Hematopoietic multipotent progenitor cell (in vitro differentiated cells): Measurements from ENCODE around the gene HOXC10. TPM values are rescaled to one million over a fixed set of nuclear protein-coding genes. Genes with fewer than 3 reads are reported as not detected.
A peak's percentile ranks its signal among the peaks of the same experiment; 100 is the strongest.

Experiments used
- DNase-seq, 3 donors: peaks; one replicate each; pipeline ENCODE4 v3.0.0-alpha.2; 2011 to 2015; ENCODE audit warnings: low read depth in 2 of 3, low spot score in 2 of 3
- total RNA-seq: library from RNA; depleted of rRNA; stranded (reverse); fragments of >200 nt; gene quantifications from one replicate; pipeline ENCODE4 v1.2.3, GENCODE V29; 2012

Gene HOXC10
- total RNA-seq, 1 donor: not detected

DNA sequence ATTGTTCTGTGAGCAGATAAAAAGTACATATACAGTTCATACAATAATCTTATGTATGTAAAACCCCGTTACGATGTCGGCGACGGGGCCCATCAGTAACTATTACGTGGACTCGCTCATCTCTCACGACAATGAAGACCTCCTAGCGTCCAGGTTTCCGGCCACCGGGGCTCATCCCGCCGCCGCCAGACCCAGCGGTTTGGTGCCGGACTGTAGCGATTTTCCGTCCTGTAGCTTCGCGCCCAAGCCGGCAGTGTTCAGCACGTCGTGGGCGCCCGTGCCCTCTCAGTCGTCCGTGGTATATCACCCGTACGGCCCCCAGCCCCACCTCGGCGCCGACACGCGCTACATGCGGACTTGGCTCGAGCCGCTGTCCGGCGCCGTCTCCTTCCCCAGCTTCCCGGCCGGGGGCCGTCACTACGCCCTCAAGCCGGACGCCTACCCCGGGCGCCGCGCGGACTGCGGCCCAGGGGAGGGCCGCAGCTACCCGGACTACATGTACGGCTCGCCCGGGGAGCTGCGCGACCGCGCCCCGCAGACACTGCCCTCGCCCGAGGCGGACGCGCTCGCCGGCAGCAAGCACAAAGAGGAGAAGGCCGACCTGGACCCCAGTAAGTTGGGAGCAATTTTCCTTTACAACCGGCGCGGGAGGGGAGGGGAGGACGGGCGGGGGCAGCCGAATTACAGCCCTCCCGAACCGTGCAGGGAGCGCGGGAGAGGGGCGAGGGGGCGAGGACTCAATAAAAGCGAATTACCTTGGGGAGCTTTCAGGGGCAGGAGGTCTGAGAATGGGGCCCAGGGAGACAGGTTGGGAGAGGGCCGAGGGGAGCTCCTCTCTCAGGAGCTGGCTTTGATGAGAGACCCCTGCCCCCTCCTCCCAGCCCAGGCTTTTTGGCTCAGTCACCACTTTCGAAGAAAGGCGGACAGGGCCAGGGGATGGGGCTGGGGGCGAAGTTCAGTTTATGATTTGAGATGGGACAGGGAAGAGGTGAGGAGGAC, 15.5 kb downstream of the HOXC10 start, which contains the start of gene HOXC9:
Gene HOXC9, plus strand, starts transcription at position 46 of the 999 bp plus-strand sequence. Its CDS starts 28 bp downstream, at position 74.
- DNase-seq: no peak

DNA sequence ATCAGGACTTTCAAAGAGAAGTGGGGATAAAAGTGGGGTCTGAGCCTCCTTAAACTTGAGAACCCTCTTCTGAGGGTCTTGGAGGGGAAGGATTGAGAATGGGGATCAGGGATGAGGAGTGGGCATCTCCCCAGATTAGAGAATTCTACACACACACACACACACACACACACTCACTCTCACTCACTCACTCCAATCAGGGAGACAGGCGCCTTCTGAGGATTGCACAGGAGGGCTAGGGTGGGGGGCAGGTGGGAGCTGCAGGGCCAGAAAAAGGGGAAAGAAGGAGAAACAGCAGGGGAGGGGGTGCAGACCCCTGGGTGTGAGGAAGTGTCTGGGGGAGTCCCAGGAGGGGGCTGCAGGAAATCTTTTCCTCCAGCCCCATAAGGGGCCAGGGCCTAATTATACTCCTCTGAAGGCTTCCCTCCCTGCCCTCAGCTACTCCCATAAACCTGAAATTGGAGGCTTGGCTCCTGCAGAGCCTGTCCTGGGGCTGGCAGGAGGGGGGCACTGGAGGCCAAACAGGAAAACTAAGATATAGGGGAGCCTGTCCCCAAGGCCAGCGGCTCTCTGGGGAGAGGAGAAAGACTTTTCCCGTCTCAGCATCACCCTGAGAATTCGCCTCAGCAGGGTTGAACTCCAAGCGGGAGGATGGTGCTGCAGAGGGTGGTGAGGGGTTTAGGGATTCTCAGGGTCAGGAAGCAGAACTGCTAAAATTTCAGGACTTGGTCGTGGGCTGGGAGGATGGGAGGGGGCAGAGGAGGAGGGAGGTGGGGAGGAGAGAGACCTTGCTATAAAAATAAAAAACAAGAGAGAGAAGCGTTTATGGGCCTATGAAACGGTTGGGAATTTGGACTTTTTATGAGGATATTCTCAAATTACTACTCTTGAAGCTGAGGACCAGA, 16.6 kb downstream of the HOXC10 start:
- no peak for DNase-seq

DNA sequence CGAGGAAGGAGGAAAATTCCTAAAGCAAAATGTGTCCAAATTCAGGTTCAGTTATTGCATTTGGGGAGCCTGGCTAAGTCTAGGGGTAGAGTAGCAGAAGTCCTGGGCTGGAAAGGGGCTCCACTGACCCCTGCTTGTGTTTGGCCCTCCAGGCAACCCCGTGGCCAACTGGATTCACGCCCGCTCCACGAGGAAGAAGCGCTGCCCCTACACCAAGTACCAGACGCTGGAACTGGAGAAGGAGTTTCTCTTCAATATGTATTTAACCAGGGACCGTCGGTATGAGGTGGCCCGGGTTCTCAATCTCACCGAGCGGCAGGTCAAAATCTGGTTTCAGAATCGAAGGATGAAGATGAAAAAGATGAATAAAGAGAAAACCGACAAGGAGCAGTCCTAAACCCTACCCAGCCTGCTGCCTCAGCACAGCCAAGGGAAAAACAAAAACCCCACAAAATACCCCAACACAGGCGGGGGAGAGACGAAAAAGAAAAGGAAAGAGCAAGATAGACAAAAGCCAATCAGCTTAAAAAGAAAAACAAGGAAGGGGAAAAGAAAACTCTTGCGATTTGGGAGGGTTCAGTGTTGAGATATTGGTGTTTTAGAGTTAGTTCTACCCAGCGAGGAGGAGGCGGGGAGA, 17.4 kb downstream of the HOXC10 start:
- DNase-seq: no peak

DNA sequence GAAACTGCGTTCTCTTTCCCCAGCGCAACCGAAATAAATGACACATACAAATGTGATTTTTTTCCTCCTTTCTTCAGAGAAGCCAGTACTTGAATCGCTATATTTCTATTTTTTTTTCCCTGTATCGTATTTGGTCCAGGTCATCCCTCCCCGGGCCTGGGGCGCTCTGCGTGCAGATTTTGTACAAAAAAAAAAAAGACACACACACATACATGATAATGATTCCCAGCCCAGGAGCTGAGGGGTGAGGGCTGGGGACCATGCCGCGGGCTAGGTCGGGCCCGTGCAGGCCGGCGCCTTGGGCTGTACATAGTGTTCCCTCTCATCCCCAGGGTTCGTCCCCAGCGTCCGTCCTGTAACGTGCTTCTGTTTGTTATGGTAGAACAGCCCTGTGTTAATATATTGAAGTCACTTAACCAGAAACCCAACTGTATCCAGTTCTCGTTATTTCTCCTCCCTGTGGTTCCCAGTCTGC, 18.0 kb downstream of the HOXC10 start:
- no peak for DNase-seq

DNA sequence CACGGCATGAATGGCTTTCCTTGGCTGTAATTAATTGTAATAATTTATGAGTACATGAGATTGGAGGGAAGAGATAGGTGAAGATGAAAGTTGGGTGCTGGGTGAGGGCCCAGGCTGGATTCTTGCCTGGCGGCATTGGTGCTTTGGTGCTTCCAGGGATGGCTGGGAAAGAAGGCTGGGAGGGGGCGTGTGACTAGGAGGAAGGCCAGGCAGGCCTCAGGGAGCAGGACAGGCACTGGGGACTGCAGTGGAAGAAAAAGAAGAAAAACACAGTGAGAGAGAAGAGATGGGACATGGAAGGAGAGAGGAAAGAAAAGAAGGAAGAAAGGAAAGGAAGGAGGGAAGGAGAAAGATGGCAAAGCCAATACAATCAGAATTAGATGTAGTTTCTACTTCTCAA, 18.7 kb downstream of the HOXC10 start:
- no peak for DNase-seq

DNA sequence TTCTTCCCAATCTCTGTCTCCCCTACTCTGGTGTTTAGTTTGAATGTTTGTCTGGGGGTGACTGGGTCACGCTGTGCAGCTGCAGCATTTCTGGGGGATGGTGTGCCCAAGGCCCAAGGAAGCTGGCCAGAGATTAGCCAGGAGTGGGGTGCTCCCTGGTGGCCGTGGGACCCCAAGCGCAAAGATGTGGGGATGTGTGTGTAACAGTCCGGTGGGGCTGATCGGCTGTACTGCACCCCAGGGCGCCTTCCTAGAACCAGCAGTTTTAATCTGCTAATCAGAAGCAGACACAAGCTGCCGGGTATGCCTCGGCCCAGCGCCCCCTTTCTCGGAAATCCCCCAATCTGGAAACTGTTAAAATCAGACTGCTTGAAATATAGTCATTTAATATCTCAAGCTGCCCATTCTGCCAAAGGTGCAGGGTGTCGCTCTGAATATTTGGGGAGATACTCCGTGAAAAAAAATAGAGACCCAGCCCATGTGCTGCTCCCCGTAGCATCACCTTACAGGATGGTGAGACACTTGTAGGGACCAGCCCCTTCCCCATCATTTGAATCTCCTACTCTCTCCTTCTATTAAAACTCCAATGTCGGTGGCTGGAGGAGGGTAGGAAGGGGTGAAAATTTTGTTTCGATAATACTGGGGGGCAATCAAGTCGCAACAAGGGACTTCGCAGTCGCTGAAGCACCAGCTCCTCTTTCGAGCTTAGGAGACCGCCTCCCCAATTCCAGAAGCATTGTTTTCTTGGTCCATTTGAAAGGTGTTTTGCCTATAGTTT, 19.3 kb downstream of the HOXC10 start:
- DNase-seq: no peak

DNA sequence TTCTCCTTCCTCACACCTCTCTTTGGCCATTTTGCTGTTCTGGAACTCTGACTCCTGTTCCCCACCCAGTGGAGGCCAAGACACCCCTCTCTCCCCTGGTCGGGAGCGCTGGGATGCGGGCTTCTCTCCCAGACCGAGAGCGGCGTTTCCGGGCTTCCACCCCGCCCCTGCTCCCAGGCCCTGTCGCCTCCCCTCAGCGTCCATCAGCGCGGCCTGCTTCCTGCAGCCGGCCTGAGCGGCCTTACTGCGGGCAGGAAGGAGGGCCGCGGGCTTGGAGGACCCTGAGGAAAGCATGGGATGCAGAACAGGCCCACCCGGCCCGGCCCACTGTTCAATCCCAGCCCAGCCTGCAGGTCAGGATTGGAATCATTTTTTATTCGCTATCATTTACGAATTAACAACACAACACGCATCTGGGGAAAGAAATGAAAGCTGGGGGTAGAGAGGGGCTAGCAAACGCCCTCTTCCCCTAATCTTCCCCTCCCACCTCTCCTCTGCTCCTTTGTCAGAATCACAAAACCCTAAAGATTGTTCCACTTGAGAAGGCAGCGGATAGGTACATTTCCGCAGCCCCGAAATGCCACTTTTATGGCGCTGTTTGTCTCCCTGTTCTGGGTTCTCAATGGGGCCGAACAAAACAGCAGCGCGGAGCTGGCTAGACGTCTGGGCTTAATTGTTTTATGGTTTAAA, 20.0 kb downstream of the HOXC10 start:
- DNase-seq: no peak

DNA sequence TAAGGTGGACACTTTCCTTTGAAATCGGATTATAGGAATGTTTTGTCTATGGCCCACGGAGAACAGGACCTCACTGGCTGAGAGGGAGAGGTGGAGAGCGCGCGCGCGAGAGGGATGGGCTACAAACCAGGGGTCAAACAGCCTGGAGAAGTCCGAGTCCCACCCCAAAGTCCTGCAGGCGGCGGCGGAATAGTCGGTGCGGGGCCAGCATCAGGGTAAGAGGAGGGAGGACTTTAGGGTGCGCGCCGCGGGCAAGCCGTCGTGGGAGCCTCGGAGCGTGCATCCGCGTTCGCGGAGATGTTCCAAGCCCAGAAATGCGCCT, 20.5 kb downstream of the HOXC10 start:
- no peak for DNase-seq

DNA sequence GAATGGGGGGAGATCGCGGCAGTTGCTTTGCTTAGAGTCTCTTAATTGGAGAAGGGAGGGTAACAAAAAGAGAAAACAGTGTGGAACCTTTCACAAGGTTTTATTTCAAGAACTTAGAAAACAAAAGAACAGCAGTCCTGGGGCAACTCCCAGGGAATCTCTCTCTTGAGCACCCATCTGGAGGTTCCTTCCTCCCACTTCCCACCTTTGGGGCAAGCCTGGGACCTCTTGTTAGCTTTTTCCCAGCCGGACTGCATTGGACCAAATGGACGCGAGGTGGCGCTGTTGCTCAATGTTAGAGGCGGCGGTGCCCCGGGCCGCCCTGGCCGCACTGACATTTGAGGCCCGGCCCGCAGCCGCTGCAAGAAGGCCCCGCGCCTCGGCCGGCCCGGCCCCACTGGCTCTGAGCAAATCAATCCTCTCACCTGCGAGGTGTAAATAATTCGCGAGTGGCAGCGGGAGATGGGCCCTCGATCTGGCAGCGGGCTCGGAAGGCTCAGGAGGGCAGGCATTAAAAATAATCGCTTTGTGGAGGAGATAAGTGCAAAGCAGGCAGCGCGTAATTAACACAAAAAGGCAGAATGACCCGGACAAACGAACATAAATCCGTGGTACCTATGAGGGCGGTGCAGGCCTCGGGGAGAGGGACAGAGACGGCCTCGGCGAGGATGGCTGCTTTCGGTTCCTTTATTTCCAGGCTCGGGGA, 21.1 kb downstream of the HOXC10 start:
- DNase-seq: peak; percentile 73 to 88 (median 77)

DNA sequence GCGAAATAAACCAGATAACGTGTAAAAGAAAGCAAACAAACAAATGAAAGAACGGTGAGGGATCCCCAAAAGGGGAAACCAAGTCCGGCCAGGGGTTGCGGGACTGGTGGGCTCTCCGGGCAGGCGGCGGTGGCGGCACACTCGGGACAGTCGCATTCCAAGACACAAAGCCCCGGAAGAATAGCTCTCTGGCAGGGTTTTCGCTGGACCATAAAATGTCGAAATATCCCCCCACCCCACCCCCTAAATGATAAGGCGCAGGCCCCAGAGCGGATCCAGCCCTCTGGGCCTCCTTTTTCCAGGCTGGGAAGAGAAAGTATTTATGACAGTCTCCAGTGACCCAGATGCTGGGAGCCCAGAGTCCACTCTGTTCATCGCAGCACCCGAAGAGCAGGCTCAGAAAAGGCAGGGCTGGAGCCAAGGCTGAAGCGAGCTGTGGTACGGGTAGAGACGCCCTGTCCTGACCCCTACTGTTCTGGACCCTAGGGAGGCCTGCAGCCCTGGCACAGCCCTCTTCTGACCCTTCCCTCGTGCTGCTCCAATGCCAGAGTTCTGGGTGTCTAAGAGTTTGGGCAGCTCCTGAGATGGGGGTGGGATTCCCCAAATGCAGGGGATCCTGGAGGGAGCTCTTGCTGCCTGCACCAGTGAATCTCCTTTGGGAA, 21.7 kb downstream of the HOXC10 start:
- DNase-seq: no peak

DNA sequence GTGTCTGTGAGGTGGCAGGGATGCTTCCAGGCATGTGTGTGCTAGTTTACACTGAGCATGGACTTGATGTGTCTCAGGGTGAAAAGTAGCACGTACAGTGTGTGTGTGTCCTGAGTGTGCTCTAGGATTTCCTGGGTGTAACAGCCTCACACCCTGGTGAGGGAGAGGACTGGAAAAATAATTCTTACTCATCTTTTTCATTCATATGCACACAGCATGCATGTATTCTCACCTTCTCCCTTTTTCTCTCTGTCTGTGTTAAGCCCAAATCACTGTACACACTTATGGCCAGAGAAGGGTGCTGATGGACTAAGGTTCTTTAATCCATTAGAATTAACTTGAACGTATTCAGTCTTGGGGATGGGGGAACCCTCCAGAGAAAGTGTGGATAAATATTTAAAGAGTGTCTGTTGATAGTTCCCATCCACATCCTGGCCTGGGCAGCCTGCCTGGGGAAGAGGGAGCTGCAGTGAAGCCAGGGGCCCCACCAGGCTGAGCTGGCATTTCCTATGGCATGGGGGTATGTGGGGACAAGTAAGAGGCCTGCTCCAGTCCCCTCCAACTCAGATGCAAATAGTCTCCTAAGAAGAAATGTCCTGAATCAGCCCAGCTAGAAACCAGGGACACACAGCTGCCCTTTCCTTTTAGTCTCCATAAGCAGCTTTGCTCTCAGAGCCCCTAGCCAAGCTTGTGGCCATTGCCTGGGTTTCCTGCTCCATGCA, 22.8 kb downstream of the HOXC10 start:
- DNase-seq: no peak

DNA sequence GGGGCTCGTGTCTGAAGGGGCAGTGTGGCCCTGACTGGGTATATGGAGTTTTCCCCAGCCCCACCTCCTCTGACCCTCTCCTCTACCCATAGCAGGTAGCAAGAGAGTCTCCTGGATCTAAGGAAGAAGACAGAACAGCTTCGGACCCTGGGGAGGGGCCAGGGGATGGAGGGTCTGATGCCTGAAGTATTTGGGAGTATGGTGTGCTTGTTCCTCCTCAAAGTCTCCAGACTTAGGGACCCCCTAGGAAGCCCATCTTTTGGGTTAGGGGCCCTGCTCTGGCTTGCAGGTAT, 23.3 kb downstream of the HOXC10 start:
- DNase-seq: no peak

DNA sequence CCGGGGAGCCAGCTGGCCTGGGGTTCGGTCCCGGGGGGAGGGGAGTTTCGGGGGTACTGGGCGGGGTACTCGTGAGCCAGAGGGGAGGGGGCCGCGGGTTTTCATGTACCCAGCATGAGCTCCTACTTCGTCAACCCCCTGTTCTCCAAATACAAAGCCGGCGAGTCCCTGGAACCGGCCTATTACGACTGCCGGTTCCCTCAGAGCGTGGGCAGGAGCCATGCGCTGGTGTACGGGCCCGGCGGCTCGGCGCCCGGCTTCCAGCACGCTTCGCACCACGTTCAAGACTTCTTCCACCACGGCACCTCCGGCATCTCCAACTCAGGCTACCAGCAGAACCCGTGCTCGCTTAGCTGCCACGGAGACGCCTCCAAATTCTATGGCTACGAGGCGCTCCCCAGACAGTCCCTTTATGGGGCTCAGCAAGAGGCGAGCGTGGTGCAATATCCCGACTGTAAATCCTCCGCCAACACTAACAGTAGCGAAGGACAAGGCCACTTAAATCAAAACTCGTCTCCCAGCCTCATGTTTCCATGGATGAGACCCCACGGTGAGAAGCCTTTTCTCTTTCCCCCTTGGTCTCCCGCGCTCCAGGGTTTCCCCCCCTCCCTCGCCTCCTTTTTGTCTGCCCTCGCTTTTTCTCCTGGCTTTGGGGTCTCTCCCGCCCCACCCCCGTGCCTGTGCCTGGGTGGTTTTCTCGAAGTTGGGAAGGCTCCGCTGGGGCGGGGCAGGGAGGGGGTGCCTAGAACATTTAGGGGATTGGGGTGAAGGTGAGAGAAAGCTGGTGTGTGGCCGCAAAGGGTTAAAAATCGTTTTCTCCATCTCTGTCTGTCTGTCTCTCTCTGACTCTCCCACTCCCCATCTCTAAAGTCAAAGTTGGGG, 24.5 kb downstream of the HOXC10 start:
- no peak for DNase-seq

DNA sequence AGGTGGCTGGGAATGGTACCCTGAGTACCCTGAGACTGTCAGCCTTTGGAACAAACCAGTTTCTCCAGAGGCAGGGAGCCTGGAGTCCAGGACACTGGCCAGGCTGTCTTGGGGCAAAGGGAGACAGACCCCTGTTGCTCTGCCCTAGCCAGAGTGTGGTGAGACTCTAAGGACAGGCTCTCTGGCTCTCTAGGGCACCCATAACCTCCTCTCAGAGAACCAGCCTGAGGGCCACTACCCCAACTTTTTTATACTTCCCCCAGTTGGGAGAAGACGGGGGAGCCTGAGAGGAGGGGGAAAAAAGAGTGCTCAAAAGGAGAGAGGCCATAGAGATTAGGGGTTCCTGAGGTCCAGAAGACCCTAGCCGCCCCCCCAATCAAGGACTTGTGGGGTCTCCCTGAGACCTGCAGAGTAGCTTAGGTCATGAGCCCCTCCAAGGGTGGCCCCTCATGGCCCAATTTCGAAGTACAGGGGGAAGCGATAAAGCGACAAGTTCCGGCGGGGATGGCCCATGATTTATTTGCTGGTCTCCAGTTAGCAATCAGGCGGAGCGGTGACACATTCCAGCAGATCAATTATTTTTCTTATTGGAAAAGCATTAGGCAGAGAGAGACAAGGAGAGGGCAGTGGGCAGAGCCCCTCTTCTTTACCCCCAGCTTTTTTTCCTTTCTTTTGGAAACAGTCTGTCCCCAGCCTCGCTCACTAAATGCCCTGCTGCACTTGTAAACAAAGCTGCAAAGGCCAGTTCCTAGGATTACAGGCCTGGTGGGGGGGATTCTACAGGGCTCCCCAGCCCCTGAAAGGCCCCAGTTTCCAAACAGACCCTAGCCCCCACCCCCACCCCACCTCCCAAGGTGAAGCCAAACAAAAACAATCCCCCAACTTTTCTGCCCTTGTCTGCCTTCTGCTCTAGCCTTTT, 25.4 kb downstream of the HOXC10 start:
- no peak for DNase-seq

DNA sequence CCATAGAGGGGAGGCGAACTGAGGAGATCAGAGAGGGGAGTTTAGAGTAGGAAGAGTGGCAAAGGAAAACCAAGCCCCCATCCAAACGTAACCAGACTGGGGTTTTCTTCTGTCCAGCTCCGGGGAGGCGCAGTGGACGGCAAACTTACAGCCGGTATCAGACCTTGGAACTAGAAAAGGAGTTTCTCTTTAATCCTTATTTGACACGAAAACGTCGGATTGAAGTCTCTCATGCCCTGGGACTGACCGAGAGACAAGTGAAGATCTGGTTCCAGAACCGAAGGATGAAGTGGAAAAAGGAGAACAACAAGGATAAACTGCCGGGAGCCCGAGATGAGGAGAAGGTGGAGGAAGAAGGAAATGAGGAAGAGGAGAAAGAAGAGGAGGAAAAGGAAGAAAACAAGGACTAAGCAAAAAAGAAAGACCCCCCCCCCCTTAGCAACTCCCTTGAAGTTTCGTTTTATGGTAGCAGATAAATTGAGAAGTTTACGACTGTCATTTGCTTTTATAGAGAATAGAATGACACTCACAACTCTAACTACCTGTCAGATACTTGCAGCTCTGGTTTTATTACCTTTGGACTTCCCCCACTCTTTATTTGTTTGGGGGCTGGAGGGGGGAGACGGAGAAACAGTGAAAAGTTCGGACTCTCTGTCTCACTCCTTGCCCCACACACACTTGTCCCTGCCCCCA, 26.2 kb downstream of the HOXC10 start:
- DNase-seq: no peak
